ENCODE data around the gene TRRAP. TPM values are rescaled to one million over a fixed set of nuclear protein-coding genes. Genes with fewer than 3 reads are reported as not detected.

Gene TRRAP
- total RNA-seq, 4 donors from 2014 or later = 34.3 to 52.5 (median 39.5) TPM

DNA sequence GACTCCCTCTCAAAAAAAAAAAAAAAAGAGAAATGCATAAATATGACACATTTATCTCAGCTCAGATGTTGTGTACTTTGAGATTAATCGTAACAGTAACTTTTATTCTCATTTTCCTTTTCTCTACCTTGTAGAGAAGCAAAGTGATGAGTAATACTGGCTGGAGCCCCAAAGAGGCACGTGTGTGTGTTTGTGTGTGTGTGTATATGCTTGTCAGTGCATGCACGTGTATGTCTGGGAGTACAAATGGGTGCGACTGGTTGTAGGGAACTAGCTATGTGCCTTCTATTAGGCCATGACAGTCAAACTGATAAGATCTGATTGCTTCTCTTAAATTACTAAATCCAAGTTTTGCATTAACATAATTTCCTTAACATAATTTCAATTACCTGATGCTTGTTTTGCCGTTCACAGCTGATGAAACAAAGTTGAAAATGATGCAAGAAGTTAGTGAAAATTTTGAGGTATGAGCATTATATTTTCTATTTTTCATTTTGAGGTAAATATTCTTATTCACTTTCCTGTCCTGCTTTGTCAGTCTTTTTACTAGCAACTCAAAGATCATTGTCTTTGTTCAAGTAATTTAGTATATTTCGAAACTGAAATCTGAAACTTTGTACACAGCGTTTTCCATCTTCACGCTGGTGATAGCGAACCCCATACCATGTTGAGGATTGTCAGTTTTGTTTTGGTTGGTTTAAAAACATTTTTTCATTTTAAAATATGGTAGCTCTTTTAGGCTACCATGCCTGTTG, 3.4 kb downstream of the TRRAP start:
- Histone ChIP-seq H3K4me3 (no peak overlapping the region), H3K4me1 (peaks cover 0 to 27% (median 10%) of the 10 kb centered on the region in 4 donors), H3K27me3 (no peaks in the 10 kb centered on the region), H3K36me3 (peaks cover 0 to 54% (median 0%) of the 10 kb centered on the region in 3 donors), H3K27ac (no peak overlapping the region), H3K9me3 (no peaks in the 10 kb centered on the region)
- WGBS, 2 donors = 87 to 89% methylated on average over 9 of the region's 9 CpGs
- DNase-seq (ENCODE audit: low spot score in 2 of 2) = no peak
- TF ChIP-seq EP300 (IDR thresholded peaks at IDR 0.05) (no peak), POLR2A (IDR thresholded peaks at IDR 0.05) (no peak)

DNA sequence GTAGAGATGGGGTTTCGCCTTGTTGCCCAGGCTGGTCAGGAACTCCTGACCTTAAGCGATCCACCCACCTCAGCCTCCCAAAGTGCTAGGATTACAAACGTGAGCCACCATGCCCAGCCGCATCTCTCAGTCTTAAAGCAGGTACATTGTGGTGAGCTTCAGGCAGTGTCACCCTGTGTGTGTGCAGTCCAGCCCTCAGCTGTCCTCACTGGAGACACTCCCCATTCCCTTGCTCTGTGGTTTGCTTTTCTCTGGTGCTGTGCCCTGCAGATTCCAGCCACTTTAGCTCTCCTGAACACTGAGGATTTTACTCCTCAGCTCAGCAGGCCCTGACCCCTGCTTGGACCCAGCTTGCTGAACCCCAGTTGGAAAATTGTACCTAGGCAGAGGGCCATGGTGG, 6.1 kb downstream of the TRRAP start:
- H3K9me3 ChIP-seq = no peaks in the 10 kb centered on the region
- H3K4me1 ChIP-seq = peaks cover 0 to 16% (median 5%) of the 10 kb centered on the region in 4 donors
- peaks cover 0 to 71% (median 0%) of the 10 kb centered on the region in 3 donors for H3K36me3 ChIP-seq
- DNase-seq (ENCODE audit: low spot score in 2 of 2) = no peak
- TF ChIP-seq, protein P1, sequence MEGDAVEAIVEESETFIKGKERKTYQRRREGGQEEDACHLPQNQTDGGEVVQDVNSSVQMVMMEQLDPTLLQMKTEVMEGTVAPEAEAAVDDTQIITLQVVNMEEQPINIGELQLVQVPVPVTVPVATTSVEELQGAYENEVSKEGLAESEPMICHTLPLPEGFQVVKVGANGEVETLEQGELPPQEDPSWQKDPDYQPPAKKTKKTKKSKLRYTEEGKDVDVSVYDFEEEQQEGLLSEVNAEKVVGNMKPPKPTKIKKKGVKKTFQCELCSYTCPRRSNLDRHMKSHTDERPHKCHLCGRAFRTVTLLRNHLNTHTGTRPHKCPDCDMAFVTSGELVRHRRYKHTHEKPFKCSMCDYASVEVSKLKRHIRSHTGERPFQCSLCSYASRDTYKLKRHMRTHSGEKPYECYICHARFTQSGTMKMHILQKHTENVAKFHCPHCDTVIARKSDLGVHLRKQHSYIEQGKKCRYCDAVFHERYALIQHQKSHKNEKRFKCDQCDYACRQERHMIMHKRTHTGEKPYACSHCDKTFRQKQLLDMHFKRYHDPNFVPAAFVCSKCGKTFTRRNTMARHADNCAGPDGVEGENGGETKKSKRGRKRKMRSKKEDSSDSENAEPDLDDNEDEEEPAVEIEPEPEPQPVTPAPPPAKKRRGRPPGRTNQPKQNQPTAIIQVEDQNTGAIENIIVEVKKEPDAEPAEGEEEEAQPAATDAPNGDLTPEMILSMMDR (IDR thresholded peaks at IDR 0.05) = no peak
- TF ChIP-seq EP300 (IDR thresholded peaks at IDR 0.05) (no peak), POLR2A (IDR thresholded peaks at IDR 0.05) (no peak)
- no peak overlapping the region for H3K27ac ChIP-seq
- no peaks in the 10 kb centered on the region for H3K27me3 ChIP-seq
- no peak overlapping the region for H3K4me3 ChIP-seq
- WGBS, 2 donors = 86 to 91% methylated on average over 4 of the region's 4 CpGs

DNA sequence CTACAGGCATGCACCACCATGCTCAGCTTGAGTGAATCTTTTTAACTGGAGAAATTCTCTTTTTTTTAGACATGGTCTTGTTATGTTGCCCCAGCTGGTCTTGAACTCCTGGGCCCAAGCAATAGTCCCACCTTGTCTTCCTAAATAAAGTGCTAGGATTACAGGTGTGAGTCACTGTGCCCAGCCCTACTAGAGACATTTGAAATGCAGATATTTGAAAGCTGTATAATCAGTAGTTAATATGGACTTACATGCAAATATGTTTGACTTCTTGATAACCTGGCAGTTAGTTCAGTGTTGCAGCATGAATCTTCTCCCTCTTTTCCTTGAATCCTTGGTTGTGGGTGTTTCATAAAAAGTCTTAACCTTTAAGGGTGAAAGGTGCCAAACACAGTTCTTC, 8.7 kb downstream of the TRRAP start:
- Histone ChIP-seq H3K27ac (no peak overlapping the region), H3K36me3 (peaks cover 0 to 85% (median 0%) of the 10 kb centered on the region in 3 donors), H3K27me3 (no peaks in the 10 kb centered on the region), H3K4me1 (peaks cover 0 to 4% (median 0%) of the 10 kb centered on the region in 4 donors), H3K4me3 (no peak overlapping the region), H3K9me3 (no peaks in the 10 kb centered on the region)
- no peak for DNase-seq (ENCODE audit: low spot score in 2 of 2)
- TF ChIP-seq EP300 (IDR thresholded peaks at IDR 0.05) (no peak), POLR2A (IDR thresholded peaks at IDR 0.05) (no peak)
- TF ChIP-seq, protein P1 (IDR thresholded peaks at IDR 0.05) = no peak

DNA sequence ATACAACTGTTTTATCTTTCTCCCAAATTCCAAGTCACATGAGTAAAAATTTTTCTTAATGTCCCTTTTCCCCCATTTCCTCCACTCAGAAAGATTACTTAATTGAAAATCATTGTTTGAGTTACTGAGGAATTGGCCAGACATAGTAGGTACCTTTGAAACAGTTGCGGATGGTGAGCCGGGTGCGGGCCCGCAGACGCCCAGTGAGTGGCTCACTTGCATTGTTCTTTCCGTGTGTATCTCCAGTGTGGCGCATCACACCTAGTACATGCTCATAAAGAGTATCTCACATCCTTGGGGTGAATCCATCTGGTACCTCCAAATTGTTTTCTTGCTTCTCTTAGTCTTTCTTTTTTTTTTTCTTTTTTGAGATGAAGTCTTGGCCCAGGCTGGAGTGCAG, 14.3 kb downstream of the TRRAP start:
- Histone ChIP-seq H3K27me3 (no peaks in the 10 kb centered on the region), H3K27ac (no peak overlapping the region), H3K4me3 (no peak overlapping the region), H3K4me1 (no peaks in the 10 kb centered on the region), H3K36me3 (peaks cover 0 to 91% (median 16%) of the 10 kb centered on the region in 3 donors), H3K9me3 (no peaks in the 10 kb centered on the region)
- DNase-seq (ENCODE audit: low spot score in 2 of 2) = no peak
- 97 to 99% methylated on average over 7 of the region's 7 CpGs for WGBS, 2 donors
- TF ChIP-seq, protein P1 (IDR thresholded peaks at IDR 0.05) = no peak
- TF ChIP-seq EP300 (IDR thresholded peaks at IDR 0.05) (no peak), POLR2A (IDR thresholded peaks at IDR 0.05) (no peak)

DNA sequence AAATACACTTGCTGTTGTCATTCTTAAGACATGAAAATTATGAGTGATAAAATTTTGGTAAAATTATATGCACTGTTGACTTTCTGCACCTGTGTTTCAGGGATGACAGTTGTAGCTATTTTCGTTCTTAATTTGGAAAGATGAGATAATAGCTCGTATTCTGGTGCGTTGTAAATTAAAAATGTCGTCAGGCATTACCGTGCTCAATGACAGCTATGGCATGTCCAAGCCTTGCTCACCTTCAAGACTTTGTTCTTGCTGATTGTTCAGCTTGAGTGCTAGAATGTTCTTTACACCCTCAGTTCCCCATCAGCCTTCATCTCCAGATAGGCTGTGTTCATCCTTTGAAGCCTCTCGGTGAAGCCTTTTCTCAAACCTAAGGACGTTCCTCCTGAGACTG, 21.5 kb downstream of the TRRAP start:
- DNase-seq (ENCODE audit: low spot score in 2 of 2) = no peak
- no peak overlapping the region for H3K27ac ChIP-seq
- no peaks in the 10 kb centered on the region for H3K9me3 ChIP-seq
- WGBS, 2 donors = 94% methylated on average over 7 of the region's 7 CpGs
- no peak overlapping the region for H3K4me3 ChIP-seq
- no peaks in the 10 kb centered on the region for H3K27me3 ChIP-seq
- H3K36me3 ChIP-seq = peaks cover 0 to 99% (median 30%) of the 10 kb centered on the region in 3 donors
- H3K4me1 ChIP-seq = no peaks in the 10 kb centered on the region
- TF ChIP-seq EP300 (IDR thresholded peaks at IDR 0.05) (no peak), POLR2A (IDR thresholded peaks at IDR 0.05) (no peak)
- TF ChIP-seq, protein P1 (IDR thresholded peaks at IDR 0.05) = no peak
